Measurements from ENCODE around the gene STXBP2.

Gene STXBP2

DNA sequence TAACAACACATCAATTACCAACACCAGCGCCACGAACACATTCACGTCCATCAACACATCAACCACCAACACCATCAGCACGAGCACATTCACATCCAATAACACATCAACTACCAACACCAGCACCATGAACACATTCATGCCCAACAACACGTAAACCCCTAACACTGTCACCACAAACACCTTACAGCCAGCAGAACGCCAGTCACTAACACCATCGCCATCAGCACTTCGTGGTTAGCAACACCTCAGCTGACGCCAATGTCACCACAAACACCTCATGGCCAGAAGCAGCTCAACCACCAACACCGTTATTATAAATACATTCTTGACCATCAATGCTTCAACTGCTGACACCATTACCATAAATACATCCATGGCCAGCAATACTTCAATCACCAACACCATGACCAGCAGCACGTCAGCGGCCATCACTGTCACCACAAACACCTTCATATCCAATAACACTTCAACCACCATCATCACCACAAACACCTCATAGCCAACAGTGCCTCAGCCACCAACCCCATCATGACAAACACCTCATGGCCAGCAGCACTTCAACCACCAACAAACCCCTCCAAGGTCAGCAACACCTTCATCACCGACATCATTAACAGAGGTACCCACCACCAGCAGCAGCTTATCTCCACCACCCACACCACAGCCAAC, 55.6 kb downstream of the STXBP2 start:
- H3K79me2 ChIP-seq, result no peaks in the 10 kb centered on the region
- H3K27ac ChIP-seq, result no peak overlapping the region
- H3K27me3 ChIP-seq (ENCODE audit: control insufficient read depth, insufficient read depth, low read length), result no peaks in the 10 kb centered on the region
- no peaks in the 10 kb centered on the region for H3K9me3 ChIP-seq (ENCODE audit: control insufficient read depth, low read length)
- H3K9ac ChIP-seq, result no peak overlapping the region
- H3K4me3 ChIP-seq (ENCODE audit: low read depth, low read length), result no peak overlapping the region
- no peak overlapping the region for H2AFZ ChIP-seq
- H3K4me2 ChIP-seq (ENCODE audit: low read length), result no peak overlapping the region
- TF ChIP-seq CTCF (IDR thresholded peaks at IDR 0.05), result no peak
- H3K36me3 ChIP-seq (ENCODE audit: control insufficient read depth, insufficient read depth, low read length), result no peaks in the 10 kb centered on the region
- no peaks in the 10 kb centered on the region for H3K4me1 ChIP-seq

GRCh38 chr19:7694499-7694898, 57.6 kb downstream of the STXBP2 start:
- Histone ChIP-seq H3K36me3 (ENCODE audit: control insufficient read depth, insufficient read depth, low read length) (no peaks in the 10 kb centered on the region), H3K9me3 (ENCODE audit: control insufficient read depth, low read length) (no peaks in the 10 kb centered on the region), H3K9ac (no peak overlapping the region)

More at GRCh38 chr19:7694499-7694898, 57.6 kb downstream of the STXBP2 start:
- no peak for TF ChIP-seq CTCF (IDR thresholded peaks at IDR 0.05)
- Histone ChIP-seq H3K4me3 (ENCODE audit: low read depth, low read length) (no peak overlapping the region), H3K27me3 (ENCODE audit: control insufficient read depth, insufficient read depth, low read length) (no peaks in the 10 kb centered on the region), H3K27ac (no peak overlapping the region), H3K4me1 (no peaks in the 10 kb centered on the region), H3K4me2 (ENCODE audit: low read length) (no peak overlapping the region), H3K79me2 (no peaks in the 10 kb centered on the region), H2AFZ (no peak overlapping the region)

All from parathyroid adenoma (tissue), 2 donors.